Breast epithelium (tissue), 3 donors: ENCODE data around the gene VENTX.

ENCODE experiments used
- POLR2A ChIP-seq: fragments of 450-650 bp; IDR thresholded peaks from one replicate; pipeline ENCODE4 v1.6.1; 2016; ENCODE audit warnings: antibody characterized with exemption, mild to moderate bottlenecking, moderate library complexity
- TF ChIP-seq, protein P1 (sequence below), 3 donors: fragments of 450-650 bp; IDR thresholded peaks; one replicate each; pipeline ENCODE4 v1.5.1; 2016 to 2017; ENCODE audit warnings: antibody characterized with exemption in 3 of 3, mild to moderate bottlenecking in 3 of 3, moderate library complexity in 3 of 3

DNA sequence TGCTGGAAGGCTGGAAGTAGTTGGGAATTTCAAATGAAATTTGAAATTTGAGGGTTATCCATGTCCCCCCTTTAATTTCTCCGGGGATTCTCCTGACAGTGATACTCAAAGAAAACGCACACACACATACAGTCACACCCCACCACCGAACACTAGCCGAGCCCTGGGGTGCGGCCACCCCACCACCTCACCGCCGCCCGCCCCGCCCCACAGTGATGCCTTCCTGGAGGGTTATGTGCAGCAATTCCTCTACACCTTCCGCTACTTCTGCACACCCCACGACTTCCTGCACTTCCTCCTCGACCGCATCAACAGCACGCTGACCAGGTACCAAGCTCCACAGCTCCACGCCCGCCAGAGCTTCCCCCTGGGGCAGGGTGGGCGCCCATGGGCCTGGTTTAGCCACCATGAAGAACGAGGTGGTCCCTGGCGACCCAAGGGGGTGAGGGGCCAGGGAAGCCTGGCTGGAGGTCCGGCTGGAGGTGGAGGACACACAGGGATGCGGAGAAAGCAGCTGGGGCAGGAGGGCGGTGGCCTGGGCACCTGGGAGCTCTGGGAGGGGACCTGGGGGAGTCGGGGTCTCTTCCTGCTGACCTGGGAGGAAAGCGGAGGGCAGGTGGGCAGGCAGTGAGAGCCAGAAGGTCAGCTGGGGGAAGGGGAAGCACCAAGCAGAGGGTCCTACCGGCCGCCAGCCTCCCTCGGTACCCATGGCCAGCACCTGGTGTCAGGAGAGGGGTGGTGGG is 27.1 kb upstream of the VENTX start:
- no peak for TF ChIP-seq POLR2A
- TF ChIP-seq, protein P1, sequence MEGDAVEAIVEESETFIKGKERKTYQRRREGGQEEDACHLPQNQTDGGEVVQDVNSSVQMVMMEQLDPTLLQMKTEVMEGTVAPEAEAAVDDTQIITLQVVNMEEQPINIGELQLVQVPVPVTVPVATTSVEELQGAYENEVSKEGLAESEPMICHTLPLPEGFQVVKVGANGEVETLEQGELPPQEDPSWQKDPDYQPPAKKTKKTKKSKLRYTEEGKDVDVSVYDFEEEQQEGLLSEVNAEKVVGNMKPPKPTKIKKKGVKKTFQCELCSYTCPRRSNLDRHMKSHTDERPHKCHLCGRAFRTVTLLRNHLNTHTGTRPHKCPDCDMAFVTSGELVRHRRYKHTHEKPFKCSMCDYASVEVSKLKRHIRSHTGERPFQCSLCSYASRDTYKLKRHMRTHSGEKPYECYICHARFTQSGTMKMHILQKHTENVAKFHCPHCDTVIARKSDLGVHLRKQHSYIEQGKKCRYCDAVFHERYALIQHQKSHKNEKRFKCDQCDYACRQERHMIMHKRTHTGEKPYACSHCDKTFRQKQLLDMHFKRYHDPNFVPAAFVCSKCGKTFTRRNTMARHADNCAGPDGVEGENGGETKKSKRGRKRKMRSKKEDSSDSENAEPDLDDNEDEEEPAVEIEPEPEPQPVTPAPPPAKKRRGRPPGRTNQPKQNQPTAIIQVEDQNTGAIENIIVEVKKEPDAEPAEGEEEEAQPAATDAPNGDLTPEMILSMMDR (IDR thresholded peaks at IDR 0.05), result no peak
